Measurements from ENCODE around the gene ACTRT2.

Gene ACTRT2

DNA sequence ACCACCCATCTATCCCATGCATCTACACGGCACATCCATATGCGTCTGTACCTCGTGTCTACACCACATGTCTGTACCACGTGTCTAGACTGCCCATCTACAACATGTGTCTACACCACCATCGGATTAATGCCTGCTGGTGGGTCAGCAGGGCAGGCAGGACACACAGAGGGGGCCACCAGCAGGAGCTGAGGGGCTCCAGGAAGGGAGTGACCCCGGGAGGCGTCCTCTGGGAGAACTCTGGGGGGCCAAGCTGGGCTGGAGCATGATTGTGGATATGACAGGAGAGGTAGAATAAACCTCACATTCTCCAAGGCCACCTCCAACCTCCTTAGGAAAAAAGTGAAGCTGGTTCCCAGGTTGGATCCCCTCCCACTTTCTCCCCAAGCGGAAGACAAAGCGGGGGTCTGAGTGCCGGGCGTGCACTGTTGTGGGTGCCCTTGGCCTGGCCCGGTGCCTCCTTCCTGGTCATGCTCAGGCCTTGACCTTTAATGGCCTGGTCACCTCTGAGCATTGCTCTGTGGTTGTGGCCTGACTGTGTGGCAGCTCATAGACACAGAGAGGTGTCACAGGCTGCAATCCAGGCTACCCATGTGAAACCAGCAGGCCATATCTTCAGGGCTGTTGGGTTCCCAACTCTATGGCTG, 881 bp upstream of the ACTRT2 start:
- H3K4me1 ChIP-seq (ENCODE audit: insufficient read depth, insufficient read length) = peaks cover 6% of the 10 kb centered on the region
- H3K27me3 ChIP-seq (ENCODE audit: insufficient read depth, insufficient read length) = no peaks in the 10 kb centered on the region
- H3K36me3 ChIP-seq (ENCODE audit: insufficient read depth, insufficient read length, low read length) = no peaks in the 10 kb centered on the region
- H3K9me3 ChIP-seq (ENCODE audit: insufficient read depth, low read length) = peaks cover 9% of the 10 kb centered on the region; the same call in 1 of the 2 replicates
- no peak overlapping the region for H3K9ac ChIP-seq (ENCODE audit: insufficient read length, low read depth)
- no peak overlapping the region for H3K4me3 ChIP-seq (ENCODE audit: insufficient read length, low read depth)
- no peak for TF ChIP-seq ZNF274 (IDR thresholded peaks at IDR 0.05; ENCODE audit: low read depth, low read length)
- TF ChIP-seq SUZ12 (IDR thresholded peaks at IDR 0.05; ENCODE audit: extremely low read depth, insufficient read depth, insufficient read length) = no peak
- no peak for TF ChIP-seq YY1 (IDR thresholded peaks at IDR 0.05; ENCODE audit: insufficient read depth, insufficient read length)
- no peak for DNase-seq (ENCODE audit: low read depth, low spot score)

DNA sequence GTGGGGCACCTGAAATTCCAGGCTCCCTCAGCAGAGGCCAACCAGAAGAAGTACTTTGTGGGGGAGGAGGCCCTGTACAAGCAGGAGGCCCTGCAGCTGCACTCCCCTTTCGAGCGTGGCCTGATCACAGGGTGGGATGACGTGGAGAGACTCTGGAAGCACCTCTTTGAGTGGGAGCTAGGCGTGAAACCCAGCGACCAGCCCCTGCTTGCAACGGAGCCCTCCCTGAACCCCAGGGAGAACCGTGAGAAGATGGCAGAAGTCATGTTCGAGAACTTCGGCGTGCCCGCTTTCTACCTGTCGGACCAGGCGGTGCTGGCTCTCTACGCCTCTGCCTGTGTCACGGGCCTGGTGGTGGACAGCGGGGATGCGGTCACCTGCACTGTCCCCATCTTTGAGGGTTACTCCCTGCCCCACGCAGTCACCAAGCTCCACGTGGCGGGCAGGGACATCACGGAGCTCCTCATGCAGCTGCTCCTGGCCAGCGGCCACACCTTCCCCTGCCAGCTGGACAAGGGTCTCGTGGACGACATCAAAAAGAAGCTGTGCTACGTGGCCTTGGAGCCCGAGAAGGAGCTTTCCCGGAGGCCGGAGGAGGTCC, 634 bp downstream of the ACTRT2 start:
- no peak overlapping the region for H3K4me3 ChIP-seq (ENCODE audit: insufficient read length, low read depth)
- peaks cover 9% of the 10 kb centered on the region; the same call in 1 of the 2 replicates for H3K9me3 ChIP-seq (ENCODE audit: insufficient read depth, low read length)
- no peaks in the 10 kb centered on the region for H3K27me3 ChIP-seq (ENCODE audit: insufficient read depth, insufficient read length)
- TF ChIP-seq ZNF274 (IDR thresholded peaks at IDR 0.05; ENCODE audit: low read depth, low read length) (no peak), YY1 (IDR thresholded peaks at IDR 0.05; ENCODE audit: insufficient read depth, insufficient read length) (no peak), SUZ12 (IDR thresholded peaks at IDR 0.05; ENCODE audit: extremely low read depth, insufficient read depth, insufficient read length) (no peak)
- H3K4me1 ChIP-seq (ENCODE audit: insufficient read depth, insufficient read length) = peaks cover 6% of the 10 kb centered on the region
- no peaks in the 10 kb centered on the region for H3K36me3 ChIP-seq (ENCODE audit: insufficient read depth, insufficient read length, low read length)
- peak overlapping the region; percentile 8 for H3K9ac ChIP-seq (ENCODE audit: insufficient read length, low read depth)
- DNase-seq (ENCODE audit: low read depth, low spot score) = no peak

DNA sequence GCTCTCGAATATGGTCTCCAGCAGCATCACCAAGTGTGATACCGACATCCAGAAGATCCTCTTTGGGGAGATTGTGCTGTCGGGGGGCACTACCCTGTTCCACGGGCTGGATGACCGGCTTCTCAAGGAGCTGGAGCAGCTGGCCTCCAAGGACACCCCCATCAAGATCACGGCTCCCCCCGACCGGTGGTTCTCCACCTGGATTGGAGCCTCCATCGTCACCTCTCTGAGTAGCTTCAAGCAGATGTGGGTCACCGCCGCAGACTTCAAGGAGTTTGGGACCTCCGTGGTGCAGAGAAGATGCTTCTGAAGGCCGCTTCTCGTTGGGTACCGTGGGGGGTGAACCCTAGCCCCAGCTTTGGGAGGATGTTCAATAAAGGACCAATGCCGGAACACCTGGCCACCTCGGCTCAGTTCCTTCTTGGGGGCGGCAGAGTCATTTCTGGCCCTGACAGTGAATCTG, 1.3 kb downstream of the ACTRT2 start:
- no peaks in the 10 kb centered on the region for H3K27me3 ChIP-seq (ENCODE audit: insufficient read depth, insufficient read length)
- no peak for DNase-seq (ENCODE audit: low read depth, low spot score)
- no peaks in the 10 kb centered on the region for H3K36me3 ChIP-seq (ENCODE audit: insufficient read depth, insufficient read length, low read length)
- no peak for TF ChIP-seq YY1 (IDR thresholded peaks at IDR 0.05; ENCODE audit: insufficient read depth, insufficient read length)
- TF ChIP-seq ZNF274 (IDR thresholded peaks at IDR 0.05; ENCODE audit: low read depth, low read length) = no peak
- no peak for TF ChIP-seq SUZ12 (IDR thresholded peaks at IDR 0.05; ENCODE audit: extremely low read depth, insufficient read depth, insufficient read length)
- H3K4me3 ChIP-seq (ENCODE audit: insufficient read length, low read depth) = no peak overlapping the region
- peaks cover 7% of the 10 kb centered on the region; the same call in 1 of the 2 replicates for H3K9me3 ChIP-seq (ENCODE audit: insufficient read depth, low read length)
- H3K9ac ChIP-seq (ENCODE audit: insufficient read length, low read depth) = no peak overlapping the region
- peaks cover 6% of the 10 kb centered on the region for H3K4me1 ChIP-seq (ENCODE audit: insufficient read depth, insufficient read length)

DNA sequence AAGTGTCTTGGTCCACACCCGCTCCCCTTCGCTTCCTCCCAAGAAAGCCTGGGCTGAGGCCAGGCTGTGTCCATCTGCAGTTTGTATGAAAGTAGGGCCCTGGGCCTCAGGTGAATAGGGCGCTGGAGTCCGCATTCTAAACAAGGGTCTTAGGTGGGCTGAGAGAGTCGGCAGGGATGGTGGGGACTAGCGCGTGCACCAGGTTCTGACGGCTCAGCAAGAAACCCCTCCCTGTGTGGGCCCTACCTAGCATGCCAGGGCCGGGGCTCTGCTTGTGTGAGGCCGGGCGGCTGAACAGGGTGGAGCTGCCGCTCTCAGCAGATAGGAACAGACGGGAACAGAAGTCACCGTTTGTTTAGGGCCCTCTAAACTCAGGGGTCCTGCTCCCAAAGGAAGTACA, 1.7 kb downstream of the ACTRT2 start:
- Histone ChIP-seq H3K9ac (ENCODE audit: insufficient read length, low read depth) (no peak overlapping the region), H3K27me3 (ENCODE audit: insufficient read depth, insufficient read length) (no peaks in the 10 kb centered on the region), H3K36me3 (ENCODE audit: insufficient read depth, insufficient read length, low read length) (no peaks in the 10 kb centered on the region), H3K4me1 (ENCODE audit: insufficient read depth, insufficient read length) (peaks cover 6% of the 10 kb centered on the region), H3K9me3 (ENCODE audit: insufficient read depth, low read length) (peaks cover 3% of the 10 kb centered on the region; the same call in 1 of the 2 replicates), H3K4me3 (ENCODE audit: insufficient read length, low read depth) (no peak overlapping the region)
- DNase-seq (ENCODE audit: low read depth, low spot score) = no peak
- TF ChIP-seq YY1 (IDR thresholded peaks at IDR 0.05; ENCODE audit: insufficient read depth, insufficient read length) = no peak
- TF ChIP-seq ZNF274 (IDR thresholded peaks at IDR 0.05; ENCODE audit: low read depth, low read length) = no peak
- no peak for TF ChIP-seq SUZ12 (IDR thresholded peaks at IDR 0.05; ENCODE audit: extremely low read depth, insufficient read depth, insufficient read length)

DNA sequence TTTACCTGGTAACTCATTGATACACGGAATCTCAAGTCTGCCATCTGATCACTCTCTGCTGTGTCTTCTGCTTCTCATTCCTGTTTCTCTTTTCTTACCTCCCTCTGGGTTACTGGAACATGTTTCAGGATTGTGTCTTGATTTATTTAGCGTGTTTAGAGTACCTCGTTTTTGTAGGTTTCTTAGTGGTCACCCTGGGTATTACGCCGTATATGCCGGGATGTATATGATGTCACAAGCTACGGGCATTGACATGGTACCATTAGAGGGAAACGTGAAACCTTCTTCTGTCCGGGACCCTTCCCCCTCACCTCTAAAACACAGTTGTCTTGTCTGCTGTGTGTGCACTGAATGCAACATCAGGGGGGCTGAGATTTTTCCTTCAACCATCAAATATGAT, 2.8 kb downstream of the ACTRT2 start:
- H3K4me3 ChIP-seq (ENCODE audit: insufficient read length, low read depth) = no peak overlapping the region
- H3K9ac ChIP-seq (ENCODE audit: insufficient read length, low read depth) = no peak overlapping the region
- no peaks in the 10 kb centered on the region for H3K9me3 ChIP-seq (ENCODE audit: insufficient read depth, low read length)
- no peaks in the 10 kb centered on the region for H3K36me3 ChIP-seq (ENCODE audit: insufficient read depth, insufficient read length, low read length)
- H3K27me3 ChIP-seq (ENCODE audit: insufficient read depth, insufficient read length) = no peaks in the 10 kb centered on the region
- DNase-seq (ENCODE audit: low read depth, low spot score) = no peak
- TF ChIP-seq ZNF274 (IDR thresholded peaks at IDR 0.05; ENCODE audit: low read depth, low read length) (no peak), YY1 (IDR thresholded peaks at IDR 0.05; ENCODE audit: insufficient read depth, insufficient read length) (no peak), SUZ12 (IDR thresholded peaks at IDR 0.05; ENCODE audit: extremely low read depth, insufficient read depth, insufficient read length) (no peak)
- peaks cover 6% of the 10 kb centered on the region for H3K4me1 ChIP-seq (ENCODE audit: insufficient read depth, insufficient read length)

DNA sequence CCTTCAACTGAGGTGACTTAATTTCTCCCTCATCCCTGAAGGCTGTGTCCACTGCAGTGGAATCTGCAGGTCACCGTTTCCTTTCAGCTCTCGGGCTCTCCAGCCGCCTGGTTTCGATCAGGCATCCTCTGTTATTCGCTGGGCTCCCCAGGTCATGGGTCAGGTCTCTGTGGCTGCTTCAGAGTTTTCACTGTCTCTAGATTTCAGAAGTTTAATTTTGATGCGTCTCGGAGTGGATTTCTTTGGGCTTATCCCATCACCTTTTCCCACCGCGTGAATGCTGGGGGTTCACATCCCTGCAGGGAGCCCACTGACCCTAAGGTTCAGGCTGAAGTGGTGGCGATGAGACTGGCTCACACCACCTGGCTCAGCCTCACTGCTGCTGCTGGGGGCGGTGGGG, 3.3 kb downstream of the ACTRT2 start:
- no peak overlapping the region for H3K4me3 ChIP-seq (ENCODE audit: insufficient read length, low read depth)
- DNase-seq (ENCODE audit: low read depth, low spot score) = no peak
- no peak for TF ChIP-seq SUZ12 (IDR thresholded peaks at IDR 0.05; ENCODE audit: extremely low read depth, insufficient read depth, insufficient read length)
- TF ChIP-seq ZNF274 (IDR thresholded peaks at IDR 0.05; ENCODE audit: low read depth, low read length) = no peak
- TF ChIP-seq YY1 (IDR thresholded peaks at IDR 0.05; ENCODE audit: insufficient read depth, insufficient read length) = no peak
- no peaks in the 10 kb centered on the region for H3K36me3 ChIP-seq (ENCODE audit: insufficient read depth, insufficient read length, low read length)
- H3K9ac ChIP-seq (ENCODE audit: insufficient read length, low read depth) = no peak overlapping the region
- H3K9me3 ChIP-seq (ENCODE audit: insufficient read depth, low read length) = no peaks in the 10 kb centered on the region
- H3K27me3 ChIP-seq (ENCODE audit: insufficient read depth, insufficient read length) = no peaks in the 10 kb centered on the region
- H3K4me1 ChIP-seq (ENCODE audit: insufficient read depth, insufficient read length) = peaks cover 6% of the 10 kb centered on the region

DNA sequence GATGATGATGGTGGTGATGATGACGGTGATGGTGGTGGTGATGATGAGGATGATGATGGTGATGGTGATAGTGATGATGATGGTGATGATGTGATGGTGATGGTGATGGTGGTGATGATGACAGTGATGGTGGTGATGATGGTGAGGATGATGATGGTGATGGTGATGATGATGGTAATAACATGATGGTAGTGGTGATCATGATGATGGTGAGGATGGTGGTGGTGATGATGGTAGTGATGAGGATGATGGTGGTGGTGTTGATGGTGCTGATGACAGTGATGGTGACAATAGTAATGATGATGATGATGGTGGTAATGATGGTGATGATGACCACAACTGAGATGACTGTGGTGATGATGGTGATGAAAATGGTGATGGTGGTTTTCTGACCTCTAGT, 4.9 kb downstream of the ACTRT2 start:
- no peak for DNase-seq (ENCODE audit: low read depth, low spot score)
- no peaks in the 10 kb centered on the region for H3K9me3 ChIP-seq (ENCODE audit: insufficient read depth, low read length)
- TF ChIP-seq ZNF274 (IDR thresholded peaks at IDR 0.05; ENCODE audit: low read depth, low read length) = no peak
- no peak for TF ChIP-seq YY1 (IDR thresholded peaks at IDR 0.05; ENCODE audit: insufficient read depth, insufficient read length)
- no peak for TF ChIP-seq SUZ12 (IDR thresholded peaks at IDR 0.05; ENCODE audit: extremely low read depth, insufficient read depth, insufficient read length)
- H3K36me3 ChIP-seq (ENCODE audit: insufficient read depth, insufficient read length, low read length) = no peaks in the 10 kb centered on the region
- H3K4me1 ChIP-seq (ENCODE audit: insufficient read depth, insufficient read length) = peaks cover 2% of the 10 kb centered on the region
- no peaks in the 10 kb centered on the region for H3K27me3 ChIP-seq (ENCODE audit: insufficient read depth, insufficient read length)
- no peak overlapping the region for H3K4me3 ChIP-seq (ENCODE audit: insufficient read length, low read depth)
- no peak overlapping the region for H3K9ac ChIP-seq (ENCODE audit: insufficient read length, low read depth)

Measured in NT2/D1 (cell line).